Common myeloid progenitor, CD34-positive (primary cell): ENCODE results near the gene ZNF12.
A peak's percentile ranks its signal among the peaks of the same experiment; 100 is the strongest.

Experiments
- CTCF ChIA-PET: fragments of 350-600 bp; sonication (Branson Sonifier 250); formaldehyde crosslinking; loops from one replicate; lab custom pipeline; 2021; ENCODE audit warnings: antibody characterized with exemption; lab: Charles Lee
- POLR2A ChIA-PET: fragments of 350-600 bp; sonication (Branson Sonifier 250); formaldehyde crosslinking; loops from one replicate; lab custom pipeline; 2021; ENCODE audit warnings: antibody characterized with exemption; lab: Charles Lee
- DNase-seq, 3 donors: peaks; one replicate each; pipeline versions ENCODE4 v3.0.0 to v3.0.0-alpha.2; 2013
- H3K27ac ChIP-seq, 2 experiments: 1 replicate in 1 of 2; 2 replicates in 1 of 2; pipeline ENCODE4 v1.7.0; 2013; ENCODE audit warnings: inconsistent platforms in 2 of 2, low read length in 2 of 2, mild to moderate bottlenecking in 2 of 2, low read depth in 1 of 2, moderate library complexity in 1 of 2; ENCODE audit not compliant: severe bottlenecking in 2 of 2, insufficient read depth in 1 of 2, poor library complexity in 1 of 2
- H3K27me3 ChIP-seq, 5 experiments: replicated peaks in 2 of 5; 1 replicate in 3 of 5; 2 replicates in 2 of 5; pipeline versions ENCODE4 v1.6.1 to v1.7.0; 2013; ENCODE audit warnings: low read length in 4 of 5, mild to moderate bottlenecking in 2 of 5, moderate library complexity in 2 of 5, inconsistent platforms in 1 of 5; ENCODE audit not compliant: insufficient read depth in 5 of 5, control insufficient read depth in 4 of 5
- H3K36me3 ChIP-seq, 4 experiments: 1 replicate in 2 of 4; 2 replicates in 2 of 4; pipeline versions ENCODE4 v1.6.1 to v1.7.0; 2013; ENCODE audit warnings: low read length in 3 of 4, control low read depth in 1 of 4, mild to moderate bottlenecking in 1 of 4; ENCODE audit not compliant: control insufficient read depth in 4 of 4, insufficient read depth in 4 of 4
- H3K4me1 ChIP-seq, 4 experiments: 1 replicate in 3 of 4; 2 replicates in 1 of 4; pipeline versions ENCODE4 v1.6.1 to v1.7.1; 2013; ENCODE audit warnings: low read length in 3 of 4, mild to moderate bottlenecking in 3 of 4, control low read depth in 1 of 4, inconsistent platforms in 1 of 4, moderate library complexity in 1 of 4; ENCODE audit not compliant: control insufficient read depth in 4 of 4, insufficient read depth in 4 of 4; ENCODE audit errors: control extremely low read depth in 1 of 4
- H3K4me3 ChIP-seq, 7 experiments: 1 replicate in 4 of 7; 2 replicates in 3 of 7; pipeline versions ENCODE4 v1.5.1 to v1.7.0; 2013; ENCODE audit warnings: mild to moderate bottlenecking in 7 of 7, low read length in 6 of 7, moderate library complexity in 6 of 7, inconsistent platforms in 2 of 7, low read depth in 2 of 7, control low read depth in 1 of 7; ENCODE audit not compliant: insufficient read depth in 4 of 7, control insufficient read depth in 1 of 7; ENCODE audit errors: extremely low read depth in 1 of 7
- H3K9me3 ChIP-seq, 5 experiments: 1 replicate in 4 of 5; 2 replicates in 1 of 5; pipeline versions ENCODE4 v1.6.1 to v1.7.1; 2013; ENCODE audit warnings: low read length in 4 of 5, mild to moderate bottlenecking in 2 of 5, inconsistent platforms in 1 of 5, low read depth in 1 of 5, moderate library complexity in 1 of 5; ENCODE audit not compliant: control insufficient read depth in 4 of 5, insufficient read depth in 2 of 5; ENCODE audit errors: control extremely low read depth in 1 of 5
- WGBS: methylation state at CpG from one replicate; pipeline ENCODE4 v1.1.5; 2013; ENCODE audit not compliant: insufficient coverage; 5-methylcytosine and 5-hydroxymethylcytosine counted together

Gene ZNF12

GRCh38 chr7:6652446-6653011 lies 54.2 kb downstream of the ZNF12 start:
- ChIA-PET CTCF (interaction anchor here (0.5 kb wide), 1 partner anchor 294 kb away, joined by 3 read pairs; no protein-coding TSS in a partner anchor), POLR2A (no interaction called here)
- Histone ChIP-seq H3K36me3 (peaks cover 28 to 82% (median 60%) of the 10 kb centered on the region in 4 experiments), H3K4me3 (no peak overlapping the region), H3K9me3 (peaks cover 0 to 64% (median 36%) of the 10 kb centered on the region in 5 experiments), H3K27me3 (no peaks in the 10 kb centered on the region), H3K27ac (no peak overlapping the region), H3K4me1 (no peaks in the 10 kb centered on the region)
- no peak for DNase-seq
- 97% methylated on average over 74 of the region's 75 CpGs for WGBS

- Histone ChIP-seq H3K36me3 (peaks cover 31 to 88% (median 63%) of the 10 kb centered on the region in 4 experiments), H3K4me1 (no peaks in the 10 kb centered on the region), H3K4me3 (peak overlapping the region in 1 of 7 experiments; percentile 2), H3K27ac (no peak overlapping the region), H3K9me3 (peaks cover 0 to 64% (median 36%) of the 10 kb centered on the region in 5 experiments), H3K27me3 (no peaks in the 10 kb centered on the region)
- DNase-seq, result no peak
- ChIA-PET POLR2A (no interaction called here), CTCF (no interaction called here)
- 99% methylated on average over 32 of the region's 32 CpGs for WGBS
These were observed 54.8 kb downstream of the ZNF12 start for GRCh38 chr7:6651851-6652445.

GRCh38 chr7:6650521-6651011 lies 56.2 kb downstream of the ZNF12 start:
- ChIA-PET CTCF (interaction anchor here (1.0 kb wide), 1 partner anchor 12 kb away, joined by 3 read pairs; no protein-coding TSS in a partner anchor), POLR2A (interaction anchor here (0.9 kb wide), 1 partner anchor 14 kb away, joined by 3 read pairs; the partner anchor contains the start of gene ZNF316)

GRCh38 chr7:6650086-6650485 lies 56.7 kb downstream of the ZNF12 start:
- WGBS, result 99% methylated on average over 7 of the region's 10 CpGs
- CTCF ChIA-PET, result interaction anchor here (0.8 to 1.0 kb wide), 2 partner anchors 9 to 12 kb away, joined by 3 read pairs; no protein-coding TSS in a partner anchor
- H3K36me3 ChIP-seq, result peaks cover 31 to 94% (median 66%) of the 10 kb centered on the region in 4 experiments

More at GRCh38 chr7:6650521-6651011, 56.2 kb downstream of the ZNF12 start:
- Histone ChIP-seq H3K4me1 (no peaks in the 10 kb centered on the region), H3K9me3 (peaks cover 0 to 64% (median 36%) of the 10 kb centered on the region in 5 experiments), H3K27ac (no peak overlapping the region), H3K27me3 (no peaks in the 10 kb centered on the region), H3K36me3 (peaks cover 33 to 98% (median 69%) of the 10 kb centered on the region in 4 experiments), H3K4me3 (peak overlapping the region in 1 of 7 experiments; percentile 6)
- no peak for DNase-seq
- 97% methylated on average over 12 of the region's 12 CpGs for WGBS

GRCh38 chr7:6649241-6649961 lies 57.3 kb downstream of the ZNF12 start:
- H3K36me3 ChIP-seq, result peaks cover 32 to 94% (median 67%) of the 10 kb centered on the region in 4 experiments
- ChIA-PET POLR2A (no interaction called here), CTCF (interaction anchor here (0.8 to 1.0 kb wide), 3 partner anchors 10 to 13 kb away, joined by 3 read pairs; no protein-coding TSS in a partner anchor)
- no peak overlapping the region for H3K27ac ChIP-seq
- H3K9me3 ChIP-seq, result peaks cover 0 to 57% (median 36%) of the 10 kb centered on the region in 5 experiments
- no peaks in the 10 kb centered on the region for H3K27me3 ChIP-seq
- no peaks in the 10 kb centered on the region for H3K4me1 ChIP-seq
- no peak overlapping the region for H3K4me3 ChIP-seq
- DNase-seq, result no peak
- 95% methylated on average over 10 of the region's 13 CpGs for WGBS

More at GRCh38 chr7:6650086-6650485, 56.7 kb downstream of the ZNF12 start:
- DNase-seq, result no peak
- Histone ChIP-seq H3K4me3 (no peak overlapping the region), H3K27ac (no peak overlapping the region), H3K9me3 (peaks cover 0 to 64% (median 36%) of the 10 kb centered on the region in 5 experiments), H3K4me1 (no peaks in the 10 kb centered on the region), H3K27me3 (no peaks in the 10 kb centered on the region)
- POLR2A ChIA-PET, result interaction anchor here (0.9 kb wide), 1 partner anchor 13 kb away, joined by 3 read pairs; the partner anchor contains the start of gene ZNF316

GRCh38 chr7:6648815-6649104 lies 58.0 kb downstream of the ZNF12 start:
- H3K9me3 ChIP-seq, result peaks cover 0 to 51% (median 30%) of the 10 kb centered on the region in 5 experiments
- no peak overlapping the region for H3K4me3 ChIP-seq
- ChIA-PET POLR2A (no interaction called here), CTCF (no interaction called here)
- H3K36me3 ChIP-seq, result peaks cover 32 to 94% (median 68%) of the 10 kb centered on the region in 4 experiments
- no peak for DNase-seq
- H3K4me1 ChIP-seq, result no peaks in the 10 kb centered on the region
- 90% methylated on average over 2 of the region's 5 CpGs for WGBS
- H3K27me3 ChIP-seq, result no peaks in the 10 kb centered on the region
- H3K27ac ChIP-seq, result no peak overlapping the region
